22Rv1 (cell line): ENCODE data around the gene SCN5A.

Experiments used
- H3K27ac ChIP-seq: fragments of 450-650 bp; 2 replicates; pipeline ENCODE4 v1.5.1; 2017
- CTCF ChIP-seq: fragments of 450-650 bp; IDR thresholded peaks from 2 replicates; pipeline ENCODE4 v1.5.1; 2017; ENCODE audit warnings: mild to moderate bottlenecking
- ZFX ChIP-seq: fragments of 450-650 bp; IDR thresholded peaks from 2 replicates; pipeline ENCODE4 v1.6.1; 2017; ENCODE audit warnings: antibody characterized with exemption, borderline replicate concordance

SCN5A gene

GRCh38 chr3:38623539-38623938 is 25.9 kb downstream of the SCN5A start:
- TF ChIP-seq CTCF = no peak
- TF ChIP-seq ZFX = no peak
- H3K27ac ChIP-seq = no peak overlapping the region

GRCh38 chr3:38622336-38622735 is 27.2 kb downstream of the SCN5A start:
- TF ChIP-seq CTCF = no peak
- no peak for TF ChIP-seq ZFX
- H3K27ac ChIP-seq = no peak overlapping the region

GRCh38 chr3:38620236-38620635 is 29.3 kb downstream of the SCN5A start:
- no peak for TF ChIP-seq ZFX
- TF ChIP-seq CTCF = no peak

GRCh38 chr3:38618343-38618742 is 31.1 kb downstream of the SCN5A start:
- H3K27ac ChIP-seq = no peak overlapping the region
- no peak for TF ChIP-seq ZFX
- no peak for TF ChIP-seq CTCF

More at GRCh38 chr3:38620236-38620635, 29.3 kb downstream of the SCN5A start:
- H3K27ac ChIP-seq = no peak overlapping the region

GRCh38 chr3:38617586-38617985 is 31.9 kb downstream of the SCN5A start:
- no peak overlapping the region for H3K27ac ChIP-seq
- TF ChIP-seq CTCF (no peak), ZFX (no peak)

GRCh38 chr3:38617137-38617536 is 32.4 kb downstream of the SCN5A start:
- no peak overlapping the region for H3K27ac ChIP-seq
- TF ChIP-seq ZFX = no peak
- no peak for TF ChIP-seq CTCF

GRCh38 chr3:38616658-38617057 is 32.8 kb downstream of the SCN5A start:
- TF ChIP-seq ZFX (no peak), CTCF (no peak)
- no peak overlapping the region for H3K27ac ChIP-seq
